ENCODE data around the gene PLCD3.

Gene PLCD3

GRCh38 chr17:45149037-45149668, 16.8 kb upstream of the PLCD3 start:
- DNase-seq = peak; percentile 78

GRCh38 chr17:45148183-45149036, 16.1 kb upstream of the PLCD3 start, which contains the start of gene HEXIM1:
Gene HEXIM1, plus strand, starts transcription at chr17:45148475. Its CDS starts 716 bp downstream, at chr17:45149191.
- DNase-seq = peak; percentile 98 to 99

- DNase-seq = peak; percentile 82 to 83
Observed at GRCh38 chr17:45147581-45148182, 15.4 kb upstream of the PLCD3 start.

GRCh38 chr17:45146890-45147580, 14.7 kb upstream of the PLCD3 start:
- DNase-seq = no peak

GRCh38 chr17:45146592-45146889, 14.2 kb upstream of the PLCD3 start:
- DNase-seq = no peak

- DNase-seq = no peak
Observed at GRCh38 chr17:45146166-45146565, 13.9 kb upstream of the PLCD3 start.

- DNase-seq = no peak
Observed at GRCh38 chr17:45145035-45145389, 12.7 kb upstream of the PLCD3 start.

- DNase-seq = peak; percentile 33 to 53
Observed at GRCh38 chr17:45144199-45145034, 12.1 kb upstream of the PLCD3 start.

- DNase-seq = peak; percentile 40 to 44
Observed at GRCh38 chr17:45143767-45144198, 11.5 kb upstream of the PLCD3 start.

- no peak for DNase-seq
Observed at GRCh38 chr17:45143094-45143670, 10.9 kb upstream of the PLCD3 start.

- no peak for DNase-seq
Observed at GRCh38 chr17:45139533-45139920, 7.2 kb upstream of the PLCD3 start.

GRCh38 chr17:45138911-45139532, 6.7 kb upstream of the PLCD3 start:
- DNase-seq = no peak

GRCh38 chr17:45137561-45138305, 5.4 kb upstream of the PLCD3 start:
- DNase-seq = no peak

- DNase-seq = no peak
Observed at GRCh38 chr17:45136846-45137560, 4.7 kb upstream of the PLCD3 start.

- DNase-seq = no peak
Observed at GRCh38 chr17:45135978-45136791, 3.9 kb upstream of the PLCD3 start.

GRCh38 chr17:45135192-45135977, 3.1 kb upstream of the PLCD3 start, which contains the start of gene ACBD4:
Gene ACBD4, plus strand, starts transcription at chr17:45135687. Its CDS starts 458 bp downstream, at chr17:45136145.
- peak; percentile 97 to 99 for DNase-seq

GRCh38 chr17:45132572-45133463, 503 bp upstream of the PLCD3 start:
- DNase-seq = peak; percentile 73 to 77

All from stimulated activated CD4-positive, alpha-beta T cell treated with anti-CD3 and anti-CD28 coated beads, Interleukin-2, amount 100 ng/mL, for 24 hours (primary cell).